COLO668 (cell line): ENCODE results near the gene HOXA6.

Experiments
- DNase-seq: peaks from one replicate; lab custom pipeline; 2025; ENCODE audit not compliant: unreplicated experiment; lab: John Stamatoyannopoulos, UW

HOXA6 gene

DNA sequence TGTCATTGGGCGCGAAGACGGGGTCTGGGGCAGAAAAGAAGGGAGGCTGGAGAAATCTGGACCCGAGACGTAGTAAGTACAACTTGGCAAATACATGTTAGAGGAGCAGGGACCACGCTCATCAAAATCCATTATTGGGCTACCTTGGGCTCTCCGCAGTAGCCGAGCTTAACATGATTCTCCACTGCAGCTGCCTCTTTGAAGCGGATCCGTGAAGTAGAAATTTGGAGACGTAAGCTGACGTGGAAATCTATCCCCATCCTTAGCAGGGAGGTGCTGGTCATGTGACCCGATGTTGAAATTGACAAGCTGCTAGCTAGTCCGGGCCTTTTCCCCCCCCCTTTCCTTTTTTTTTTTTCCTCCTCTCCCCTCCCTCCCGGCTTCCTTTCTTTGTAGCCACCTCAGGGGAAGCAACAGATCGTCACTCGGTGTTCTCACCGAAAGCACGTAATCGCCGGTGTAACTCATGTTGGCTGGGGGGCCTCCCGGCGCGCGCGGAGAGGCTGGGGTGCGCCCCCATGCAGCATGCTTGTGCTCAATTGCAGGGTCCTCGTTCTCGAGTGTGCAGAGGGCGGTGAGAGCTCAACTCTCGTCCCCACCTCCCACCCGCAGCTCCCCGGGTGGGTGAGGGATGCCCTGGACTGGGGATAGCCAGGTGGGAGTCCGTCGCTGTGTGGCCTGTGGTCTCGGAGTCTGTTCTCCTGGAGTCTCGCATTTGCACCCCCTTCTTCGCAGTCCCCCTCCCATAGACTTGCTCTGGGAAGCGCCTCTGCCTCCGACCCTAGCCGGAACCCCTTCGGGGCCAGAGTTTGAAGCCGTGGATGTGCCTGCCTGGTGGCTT is 37.7 kb upstream of the HOXA6 start, which contains the start of gene HOXA11:
HOXA11 (minus strand) TSS at position 220 of the 841 bp plus-strand sequence; CDS start at position 132, 88 bp downstream.
- DNase-seq = no peak

DNA sequence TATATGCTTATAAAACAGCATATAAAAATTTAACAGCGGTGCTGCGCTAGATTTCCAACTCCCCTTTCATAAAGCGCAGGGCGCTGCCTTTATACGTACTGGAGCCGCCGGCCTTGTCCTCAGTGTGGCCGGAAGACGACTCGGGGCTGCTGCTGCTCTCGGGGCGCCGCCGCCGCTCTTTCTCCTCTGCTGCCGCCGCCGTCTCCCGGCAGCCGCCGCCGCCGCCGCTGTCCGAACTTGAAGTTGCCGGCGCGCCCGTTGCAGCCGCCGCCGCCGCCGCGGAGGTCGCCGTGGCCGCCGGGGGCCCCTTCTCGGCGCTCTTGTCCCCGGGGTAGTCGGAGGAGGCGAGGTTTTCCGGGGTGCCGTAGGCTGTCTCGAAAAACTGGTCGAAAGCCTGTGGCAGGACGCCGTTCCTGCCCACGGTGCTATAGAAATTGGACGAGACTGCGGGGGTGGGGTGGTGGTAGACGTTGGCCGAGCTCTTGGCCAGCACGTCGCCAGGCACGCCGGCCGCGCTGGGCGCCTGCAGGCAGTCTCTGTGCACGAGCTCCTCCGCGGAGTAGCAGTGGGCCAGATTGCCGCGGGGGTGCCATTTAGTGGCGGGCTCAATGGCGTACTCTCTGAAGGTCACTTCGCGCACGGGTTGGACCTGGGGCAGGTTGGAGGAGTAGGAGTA is 36.9 kb upstream of the HOXA6 start:
- DNase-seq = peak; percentile 79

DNA sequence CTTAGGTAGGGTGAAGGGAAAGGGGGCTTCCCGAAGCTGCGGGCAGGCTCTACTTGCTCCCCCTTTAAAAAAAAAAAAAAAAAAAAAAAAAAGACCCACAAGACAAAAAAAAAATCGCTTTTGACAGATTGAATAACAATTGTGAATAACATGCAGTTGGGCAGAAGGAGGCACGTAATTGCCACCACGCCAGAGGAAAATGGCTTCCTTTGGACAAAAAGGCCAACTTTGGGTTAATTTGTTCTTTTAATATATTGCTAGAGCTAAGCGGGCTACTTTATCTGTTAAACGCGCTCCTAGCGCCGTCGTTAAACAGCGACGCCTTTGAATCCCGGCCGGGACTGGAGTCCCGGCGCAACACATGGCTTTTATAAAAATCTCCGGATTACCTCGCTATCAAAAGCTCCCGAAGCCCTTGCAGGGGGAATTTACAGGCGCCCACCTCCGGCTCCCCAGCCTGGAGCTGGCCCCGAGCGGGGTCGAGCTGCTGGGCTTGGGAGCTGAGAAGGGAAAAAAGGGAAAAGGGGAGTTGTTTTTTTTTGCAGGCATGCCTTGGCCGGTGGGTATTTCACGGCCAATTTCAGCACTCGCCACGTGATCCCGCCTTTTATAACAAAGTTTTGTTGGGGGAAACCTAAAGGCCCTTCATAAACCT is 36.2 kb upstream of the HOXA6 start:
- no peak for DNase-seq

DNA sequence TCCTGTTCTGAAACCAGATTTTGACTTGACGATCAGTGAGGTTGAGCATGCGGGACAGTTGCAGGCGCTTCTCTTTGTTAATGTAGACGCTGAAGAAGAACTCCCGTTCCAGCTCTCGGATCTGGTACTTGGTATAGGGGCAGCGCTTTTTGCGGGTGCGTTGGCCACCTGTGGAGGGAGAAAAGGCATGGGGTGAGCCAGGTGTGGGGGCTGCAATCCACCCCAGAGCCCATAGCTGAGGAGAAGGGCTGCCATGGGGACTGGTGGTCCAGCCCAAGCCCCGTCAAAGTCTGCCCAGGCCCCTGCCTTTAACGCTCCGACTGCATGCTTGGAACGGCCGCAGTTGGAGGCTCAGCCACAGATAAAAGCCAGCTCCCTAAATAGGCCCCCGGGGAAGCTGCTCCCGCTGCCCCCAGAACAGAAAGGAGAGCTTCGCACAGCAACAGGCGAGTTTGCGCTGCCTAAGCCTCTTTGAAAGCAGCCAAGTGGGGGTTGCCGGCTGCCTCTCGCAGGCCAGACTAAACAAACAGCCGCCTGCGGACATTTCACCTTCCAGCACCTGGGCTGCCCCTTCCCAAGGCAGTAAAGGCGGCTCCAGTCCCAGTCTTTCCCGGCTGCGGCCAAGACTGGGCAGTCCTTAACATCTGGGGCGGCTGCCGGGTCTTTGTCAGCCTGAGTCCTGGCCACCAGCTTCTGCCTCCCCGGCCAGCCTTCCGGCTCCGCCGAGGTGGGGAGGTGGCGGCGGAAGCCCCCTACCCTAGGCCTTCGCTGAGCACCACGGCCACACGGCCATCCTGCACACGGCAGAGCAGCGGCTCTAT is 35.5 kb upstream of the HOXA6 start:
- DNase-seq = peak; percentile 82

DNA sequence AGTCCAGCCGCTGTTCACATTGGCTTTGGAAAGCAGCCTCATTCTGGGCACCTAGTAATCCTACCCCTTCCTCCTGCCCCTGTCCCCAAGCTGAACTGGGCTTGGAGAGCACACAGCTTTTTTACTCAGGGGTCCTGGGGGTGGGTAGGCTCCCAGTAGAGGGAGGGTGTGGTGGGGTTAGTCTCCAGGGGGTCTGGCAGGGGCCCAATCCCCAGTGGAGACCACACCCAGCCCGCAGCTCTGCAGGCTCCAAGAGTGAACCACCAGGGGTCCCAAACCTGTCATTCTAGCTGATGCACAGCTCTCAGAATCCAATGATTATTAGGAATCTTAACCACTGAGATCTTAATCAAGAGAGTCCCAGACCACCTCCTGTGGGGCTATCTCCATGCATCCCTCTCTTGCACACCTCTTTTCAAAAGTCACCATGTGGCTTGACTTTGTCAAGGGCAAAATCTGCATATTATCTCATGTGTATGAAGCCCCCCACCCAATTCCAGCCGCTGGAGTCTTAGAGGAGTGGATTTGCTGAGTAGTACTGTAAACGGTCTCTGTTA is 34.8 kb upstream of the HOXA6 start:
- DNase-seq = no peak

DNA sequence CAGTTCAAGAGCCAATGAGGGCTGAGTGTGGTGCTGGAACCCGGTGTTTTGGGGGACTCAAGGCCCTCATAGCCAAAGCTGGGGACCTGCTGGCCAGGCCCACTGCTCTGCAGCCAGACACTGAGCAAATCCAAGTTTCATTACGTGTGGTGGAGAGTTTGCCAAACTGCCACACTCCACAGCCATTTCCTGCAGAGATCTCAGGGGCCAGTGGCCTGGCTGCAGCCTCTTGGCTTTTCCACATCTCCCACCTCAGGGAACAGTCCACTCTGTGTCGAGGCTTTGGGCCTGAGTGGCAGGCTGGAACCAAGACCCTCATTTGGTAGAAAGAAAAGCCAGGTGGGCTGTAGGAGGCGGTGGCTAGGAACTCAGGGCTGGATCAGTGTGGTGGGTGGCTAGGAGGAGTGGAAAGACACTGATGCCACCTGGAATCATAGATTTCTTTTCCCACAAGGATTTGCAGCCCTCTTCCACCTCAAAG is 34.3 kb upstream of the HOXA6 start:
- no peak for DNase-seq

- no peak for DNase-seq
Measured at GRCh38 chr7:27180431-27181420, 33.2 kb upstream of the HOXA6 start.

DNA sequence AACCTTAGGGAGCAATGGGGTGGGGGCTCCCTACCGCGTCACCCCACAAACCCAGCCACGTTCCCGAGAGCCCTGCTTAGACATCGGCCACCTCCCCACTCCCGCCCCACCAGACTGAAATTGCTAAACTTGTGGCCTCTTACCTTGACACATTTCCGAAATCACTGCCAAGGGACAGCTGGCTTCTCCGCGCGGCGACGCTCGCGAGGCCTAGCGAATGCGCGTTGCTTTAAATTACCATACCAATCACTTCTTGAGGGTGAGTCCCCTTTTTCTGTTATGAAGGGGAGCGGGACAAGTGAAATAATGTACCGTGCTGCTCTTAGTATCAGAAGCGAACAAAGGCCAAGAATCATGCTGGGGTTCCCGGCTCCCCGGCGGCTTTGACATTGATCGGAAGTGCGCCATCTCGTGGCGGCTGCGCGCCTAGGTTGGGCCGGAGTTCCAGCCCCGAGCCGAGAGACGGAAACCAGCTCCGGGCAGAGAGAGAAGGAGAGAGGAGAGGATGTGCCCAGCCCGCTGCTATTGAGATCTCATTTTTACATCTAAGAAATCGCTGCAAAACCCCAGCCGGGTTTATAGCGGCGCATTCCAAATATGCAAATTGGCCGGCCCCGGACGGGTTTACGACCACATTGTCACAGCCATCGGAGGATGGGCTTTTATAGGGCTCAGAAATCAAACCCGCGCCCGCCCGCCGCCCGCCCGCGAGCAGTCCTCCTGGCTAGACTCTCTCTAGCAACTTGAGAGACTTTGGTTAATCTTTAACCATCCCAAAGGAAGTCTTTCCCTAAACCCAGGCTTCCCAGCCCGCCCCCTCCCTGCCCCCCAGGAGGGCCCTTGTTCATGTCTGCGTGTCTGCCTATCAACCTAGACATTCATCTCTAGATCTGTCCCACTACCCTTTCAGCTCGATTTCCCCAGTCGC is 32.2 kb upstream of the HOXA6 start:
- DNase-seq = peak; percentile 97

- no peak for DNase-seq
Measured at GRCh38 chr7:27179030-27179429, 31.5 kb upstream of the HOXA6 start.

GRCh38 chr7:27178366-27178765 is 30.8 kb upstream of the HOXA6 start:
- no peak for DNase-seq

GRCh38 chr7:27177795-27178320 is 30.3 kb upstream of the HOXA6 start:
- DNase-seq = no peak

GRCh38 chr7:27176962-27177794 is 29.6 kb upstream of the HOXA6 start:
- no peak for DNase-seq

DNA sequence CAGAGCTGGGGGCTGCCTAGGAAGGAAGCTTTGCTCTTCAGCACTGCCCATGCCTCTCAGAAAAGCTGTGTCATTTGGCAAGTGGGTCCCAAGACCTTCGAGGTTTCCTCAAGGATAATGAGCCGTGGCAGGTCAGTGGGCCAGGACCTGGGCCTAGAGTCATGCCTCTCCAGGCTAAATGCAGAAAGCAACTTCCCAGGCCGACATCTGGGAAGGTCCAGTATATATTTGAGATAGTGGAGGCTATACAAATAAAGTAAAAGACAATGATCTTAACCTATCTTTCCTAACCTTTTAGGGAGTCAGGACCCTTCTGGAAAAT is 28.9 kb upstream of the HOXA6 start:
- DNase-seq = no peak

DNA sequence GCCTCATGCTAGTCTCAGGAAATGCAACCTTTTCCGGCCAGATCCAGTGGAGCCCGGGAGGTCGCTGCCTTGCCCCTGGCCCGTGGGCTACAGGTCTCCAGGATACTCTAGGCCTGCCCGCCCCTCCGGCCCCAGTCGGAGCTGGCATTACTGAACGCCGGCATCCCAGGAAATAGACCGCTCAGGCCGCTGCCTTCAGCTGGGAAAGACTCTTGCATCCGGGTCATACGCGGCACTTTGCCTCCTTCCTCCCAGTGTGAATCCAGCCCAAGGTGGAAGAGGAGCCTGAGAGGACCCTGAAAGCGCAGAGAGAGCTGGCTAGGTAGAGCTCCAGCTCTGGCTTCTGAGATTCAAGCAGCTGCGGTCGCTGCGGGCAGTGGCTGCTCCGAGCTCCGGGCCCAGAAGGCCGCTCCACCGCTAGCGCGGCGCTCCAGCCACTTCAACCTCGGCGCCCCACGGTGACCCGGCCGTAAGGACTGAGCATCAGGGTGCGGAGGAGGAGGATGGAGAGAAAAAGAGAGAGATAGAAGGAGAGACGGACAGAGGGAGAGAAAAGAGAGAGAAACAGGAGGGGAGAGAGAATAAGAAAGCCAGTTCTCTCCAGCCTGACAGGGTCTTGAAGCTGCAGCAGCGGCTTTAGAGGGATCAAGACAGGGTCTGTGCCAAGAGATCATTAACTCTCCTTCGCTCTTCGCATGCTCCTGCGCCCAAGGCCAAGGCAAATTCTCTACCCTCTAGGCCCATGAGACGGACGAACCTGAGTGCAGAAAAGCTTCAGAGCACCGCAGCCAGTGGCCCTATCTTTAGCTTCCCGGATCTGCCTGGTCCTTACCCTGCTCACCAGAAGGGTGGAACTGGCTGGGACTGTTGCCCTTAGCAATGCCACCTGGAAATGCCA is 28.3 kb upstream of the HOXA6 start:
- no peak for DNase-seq

DNA sequence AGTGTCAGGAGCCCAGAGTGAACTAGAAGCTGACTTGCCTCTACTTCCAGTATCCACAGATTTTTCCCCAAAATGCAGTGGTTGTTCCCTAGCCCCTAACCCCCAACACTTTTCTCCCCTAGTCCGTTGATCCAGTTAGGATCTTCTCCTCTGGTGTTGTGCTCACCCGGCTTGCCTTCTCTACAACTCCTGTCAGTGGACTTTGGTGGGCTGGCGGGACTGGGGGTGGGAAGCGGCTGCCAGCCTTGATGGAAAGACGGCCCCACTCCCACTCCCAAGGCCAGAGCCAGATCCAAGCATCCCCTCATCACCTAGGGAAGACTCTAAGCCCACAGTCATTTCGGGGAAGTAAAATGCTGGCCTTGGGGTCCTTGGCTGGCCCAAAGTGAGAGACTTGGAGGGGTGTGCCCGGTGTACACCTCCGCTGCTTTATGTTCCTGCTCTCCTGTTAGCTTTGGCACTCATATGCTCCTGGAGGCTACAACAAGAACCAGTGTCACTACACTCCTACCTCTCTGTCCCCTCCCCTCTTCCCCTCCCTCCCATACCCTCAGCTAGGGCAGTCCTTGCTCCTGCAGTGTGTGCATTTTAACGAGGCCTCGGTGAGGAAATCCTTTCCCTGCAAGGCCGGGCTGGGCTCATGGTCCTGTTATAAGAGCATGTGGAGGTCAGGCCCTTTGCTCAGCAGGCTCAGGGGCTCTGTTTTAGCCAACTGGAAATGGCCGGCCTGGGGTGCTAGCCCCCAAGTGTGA is 27.5 kb upstream of the HOXA6 start:
- no peak for DNase-seq
